K562 (cell line): ENCODE data around the gene MEA1. TPM values are rescaled to one million over a fixed set of nuclear protein-coding genes. Genes with fewer than 3 reads are reported as not detected.

Source experiments
- ATAC-seq: fragments of 200-7000 bp; cut with Tn5 transposase; 3 replicates; pipeline ENCODE4 v1.9.1; 2020; ENCODE audit warnings: moderate library complexity
- BruUV-seq: library from RNA; stranded (reverse); fragments of 400-500 nt; replicated peaks from 2 replicates; lab custom pipeline; 2021; lab: Mats Ljungman, UMichigan
- CTCF ChIA-PET: fragments of 300-600 bp; formaldehyde crosslinking; extraction: SDS; loops from one replicate; lab custom pipeline; 2021; ENCODE audit warnings: low intra/inter-chr PET ratio; lab: Yijun Ruan, JAX
- POLR2A ChIA-PET: fragments of 300-600, 350-650 bp; sonication (Branson Sonifier 250); formaldehyde crosslinking; extraction: SDS; loops from one replicate; lab custom pipeline; 2021; ENCODE audit warnings: antibody characterized with exemption, inconsistent platforms; lab: Yijun Ruan, JAX
- DNase-seq, 4 experiments: peaks; one replicate each; pipeline versions ENCODE4 v3.0.0 to v3.0.0-alpha.2; 2011 to 2018; ENCODE audit warnings: low spot score in 3 of 4, mixed read lengths in 3 of 4; ENCODE audit errors: extremely low read depth in 1 of 4
- FAIRE-seq: peaks from 2 replicates; lab custom pipeline; 2011; peaks lifted over from hg19 to GRCh38; lab: Jason Lieb, UNC
- H2AFZ ChIP-seq: 2 replicates; pipeline ENCODE4 v1.6.0; 2011; ENCODE audit warnings: low read depth, low read length, control low read depth, inconsistent platforms
- H3K27ac ChIP-seq: fragments of 200-600 bp; 3 replicates; pipeline ENCODE4 v1.8.0; 2011; ENCODE audit warnings: low read depth, mild to moderate bottlenecking, control low read depth, inconsistent platforms, low read length, moderate library complexity, mixed read lengths; ENCODE audit errors: extremely low read depth
- H3K27me3 ChIP-seq, 2 experiments: fragments of 300-600 bp in 1 of 2; 2 replicates in 1 of 2; 3 replicates in 1 of 2; pipeline versions ENCODE4 v1.6.0 to v1.8.0; 2011; ENCODE audit warnings: inconsistent platforms in 2 of 2, low read length in 2 of 2, mild to moderate bottlenecking in 1 of 2, mixed read lengths in 1 of 2, moderate library complexity in 1 of 2; ENCODE audit not compliant: control insufficient read depth in 2 of 2, insufficient read depth in 2 of 2
- H3K36me3 ChIP-seq: fragments of 300-600 bp; 3 replicates; pipeline ENCODE4 v1.8.0; 2011; ENCODE audit warnings: mild to moderate bottlenecking, low read length, inconsistent platforms; ENCODE audit not compliant: control insufficient read depth, insufficient read depth
- H3K4me1 ChIP-seq, 2 experiments: fragments of 200-600 bp in 1 of 2; replicated peaks in 1 of 2; 2 replicates in 1 of 2; 3 replicates in 1 of 2; pipeline versions ENCODE4 v1.5.1 to v1.8.0; 2011; ENCODE audit warnings: inconsistent platforms in 2 of 2, low read length in 2 of 2, mild to moderate bottlenecking in 1 of 2, mixed read lengths in 1 of 2, moderate library complexity in 1 of 2; ENCODE audit not compliant: control insufficient read depth in 2 of 2, insufficient read depth in 2 of 2
- H3K4me2 ChIP-seq: 2 replicates; pipeline ENCODE4 v1.6.1; 2011; ENCODE audit warnings: low read length, control low read depth, inconsistent platforms, mixed read lengths; ENCODE audit not compliant: insufficient read depth
- H3K4me3 ChIP-seq: fragments of 200-600 bp; sonication (generic), shearing (Covaris generic); 2 replicates; pipeline ENCODE4 v1.5.1; 2016; ENCODE audit warnings: control low read depth, inconsistent platforms
- H3K79me2 ChIP-seq: fragments of 200-600 bp; 3 replicates; pipeline ENCODE4 v1.8.0; 2011; ENCODE audit warnings: low read length, inconsistent platforms; ENCODE audit not compliant: control insufficient read depth, insufficient read depth
- H3K9ac ChIP-seq, 2 experiments: 2 replicates each; pipeline versions ENCODE4 v1.6.0 to v1.6.1; 2011; ENCODE audit warnings: low read depth in 2 of 2, low read length in 2 of 2, control low read depth in 1 of 2, inconsistent platforms in 1 of 2, mild to moderate bottlenecking in 1 of 2, mixed read lengths in 1 of 2; ENCODE audit not compliant: insufficient read depth in 1 of 2
- H3K9me1 ChIP-seq: one replicate; pipeline ENCODE4 v1.6.0; 2011; ENCODE audit warnings: inconsistent platforms, mild to moderate bottlenecking, low read length, moderate library complexity; ENCODE audit not compliant: control insufficient read depth, insufficient read depth
- H3K9me3 ChIP-seq: replicated peaks from 2 replicates; pipeline ENCODE4 v1.5.1; 2011; ENCODE audit warnings: low read depth, low read length, inconsistent platforms; ENCODE audit not compliant: control insufficient read depth, insufficient read depth
- H4K20me1 ChIP-seq: replicated peaks from 2 replicates; pipeline ENCODE4 v1.6.1; 2011; ENCODE audit warnings: low read length, inconsistent platforms, mixed read lengths; ENCODE audit not compliant: control insufficient read depth, insufficient read depth
- FOXP1 ChIP-seq: sonication (generic); formaldehyde crosslinking; IDR thresholded peaks from 2 replicates; pipeline ENCODE4 v1.8.0; 2022; ENCODE audit warnings: mild to moderate bottlenecking, missing genetic modification reagents
- POLR2G ChIP-seq: fragments of 200-400 bp; formaldehyde crosslinking; IDR thresholded peaks from 2 replicates; pipeline ENCODE4 v1.6.1; 2017; ENCODE audit warnings: low read depth, mild to moderate bottlenecking, antibody characterized with exemption, low read length, moderate library complexity
- RBFOX2 ChIP-seq: fragments of 200-400 bp; formaldehyde crosslinking; IDR thresholded peaks from 2 replicates; pipeline ENCODE4 v1.6.1; 2017; ENCODE audit warnings: low read depth, mild to moderate bottlenecking, low read length, moderate library complexity
- ZNF165 ChIP-seq: fragments of 250-450 bp; sonication (Bioruptor Pico); IDR thresholded peaks from 2 replicates; pipeline ENCODE4 v1.4.0; 2020; ENCODE audit warnings: borderline replicate concordance
- ZNF639 ChIP-seq, 2 experiments: fragments of 200-800 bp in 1 of 2; sonication (Bioruptor generic) in 1 of 2; sonication (generic) in 1 of 2; formaldehyde crosslinking in 1 of 2; IDR thresholded peaks in 1 of 2; conservative IDR thresholded peaks in 1 of 2; 2 replicates each; pipeline versions ENCODE4 v1.5.0 to v1.6.1; 2016 to 2020; ENCODE audit warnings: missing compliant biosample characterization in 1 of 2, missing genetic modification characterization in 1 of 2, missing genetic modification reagents in 1 of 2
- WGBS: fragments of 100-300 bp; shearing (Covaris generic); methylation state at CpG from one replicate; pipeline ENCODE4 v1.1.6; 2016; ENCODE audit warnings: low coverage, mixed read lengths; ENCODE audit not compliant: insufficient coverage; ENCODE audit errors: missing lambda C conversion rate; 5-methylcytosine and 5-hydroxymethylcytosine counted together
- in situ Hi-C: fragments of 300-500 bp; cut with MboI; formaldehyde crosslinking; loops from 4 replicates; pipeline ENCODE4 v1.15.0; 2018; ENCODE audit warnings: inconsistent platforms, mixed read lengths
- intact Hi-C: fragments of 100-400 bp; cut with micrococcal nuclease; formaldehyde crosslinking; loops from 2 replicates; pipeline ENCODE4 v1.14.2; 2022
- polyA plus RNA-seq, 8 experiments: library from polyadenylated mRNA; depleted of rRNA in 4 of 8; stranded (reverse) in 5 of 8; unstranded in 3 of 8; fragments of >200 nt; fragmentation: Nextera tagmentation in 2 of 8; fragmentation: Illumina TruSeq in 1 of 8; extraction: Ambion mirVana in 2 of 8; extraction: Trizol in 1 of 8; gene quantifications; 2 replicates each; pipeline versions ENCODE4 v1.2.1 to v1.2.3, GENCODE V29; 2011 to 2014; ENCODE audit warnings: inconsistent platforms in 1 of 8, missing spikeins in 1 of 8
- total RNA-seq, 7 experiments: library from RNA; depleted of rRNA in 6 of 7; stranded (reverse); fragments of >200 nt in 6 of 7; fragmentation: Illumina TruSeq in 2 of 7; extraction: Trizol in 2 of 7; gene quantifications; 2 replicates each; pipeline versions ENCODE4 v1.2.1 to v1.2.3, GENCODE V29; 2011 to 2021; ENCODE audit warnings: low replicate concordance in 1 of 7

Gene MEA1
- total and polyA plus RNA-seq, 9 of the 15 experiments (the other 6 are each of a cell fraction or from before 2014, with no cell fraction given), result 86.8 to 210 (median 152) TPM

- 0 out of 4 replicates have a peak, but pooled peaks of 1 of the 2 experiments have one; percentile 3 for TF ChIP-seq ZNF639 (CRISPR knock-in tag; conservative IDR thresholded peaks at IDR 0.05 in 1 of 2, IDR thresholded peaks at IDR 0.05 in 1 of 2)
- 0 out of 2 replicates have a peak, but pooled peaks have one; percentile 69 for TF ChIP-seq FOXP1 (CRISPR knock-in tag)
Observed at GRCh38 chr6:43052225-43052841, 38.6 kb upstream of the MEA1 start (continued).

- Histone ChIP-seq H3K36me3 (peaks cover 67% of the 10 kb centered on the region), H3K9ac (peak overlapping the region in 1 of 2 experiments; percentile 81; a peak in 3 of 4 replicates), H3K9me3 (no peaks in the 10 kb centered on the region), H3K9me1 (peaks cover 9% of the 10 kb centered on the region), H2AFZ (no peak overlapping the region), H3K79me2 (peaks cover 24% of the 10 kb centered on the region), H3K4me2 (no peak overlapping the region), H3K27me3 (no peaks in the 10 kb centered on the region), H3K4me3 (no peak overlapping the region), H4K20me1 (no peaks in the 10 kb centered on the region), H3K4me1 (peaks cover 19 to 29% of the 10 kb centered on the region in 2 experiments), H3K27ac (no peak overlapping the region)
- POLR2A ChIA-PET, result interaction anchor here (0.6 to 2.4 kb wide), 8 partner anchors 8 to 1199 kb away, joined by 3 to 10 read pairs (median 4); partner anchors contain the start of gene RPL7L1
- no TSS peak for BruUV-seq
- FAIRE-seq (no peak), DNase-seq (no peak), ATAC-seq (no peak)
- 88% methylated on average over 17 of the region's 17 CpGs for WGBS
- intact Hi-C loops, result no loop called here
- in situ Hi-C loops, result no loop called here
- CTCF ChIA-PET, result no interaction called here
- TF ChIP-seq RBFOX2 (peak; percentile 42; the same call in 1 of the 2 replicates), POLR2G (peak; percentile 50), ZNF165 (CRISPR knock-in tag) (no peak)
Observed at GRCh38 chr6:43050981-43051380, 37.2 kb upstream of the MEA1 start.
